Thoracic aorta (tissue), 2 donors: ENCODE data around the gene TMEM253. TPM values are rescaled to one million over a fixed set of nuclear protein-coding genes. Genes with fewer than 3 reads are reported as not detected.

ENCODE experiments used
- ATAC-seq: fragments of 150-250 bp; one replicate; pipeline ENCODE4 v1.8.0; 2017; ENCODE audit warnings: low read depth; ENCODE audit not compliant: insufficient number of reproducible peaks, low FRiP score
- DNase-seq: peaks from one replicate; pipeline ENCODE4 v3.0.0-alpha.2; 2020; ENCODE audit warnings: low spot score
- H3K27ac ChIP-seq, 2 donors: fragments of 200-600 bp; sonication (generic); 1 replicate in 1 of 2; 2 replicates in 1 of 2; pipeline ENCODE4 v1.5.1; 2016; ENCODE audit warnings: mild to moderate bottlenecking in 2 of 2, moderate library complexity in 2 of 2
- H3K27me3 ChIP-seq: fragments of 200-600 bp; sonication (generic); replicated peaks from 2 replicates; pipeline ENCODE4 v1.6.0; 2016; ENCODE audit warnings: mild to moderate bottlenecking; ENCODE audit not compliant: insufficient read depth
- H3K36me3 ChIP-seq: fragments of 200-600 bp; sonication (generic); one replicate; pipeline ENCODE4 v1.5.1; 2016
- H3K4me1 ChIP-seq, 2 donors: fragments of 200-600 bp; sonication (generic); 1 replicate in 1 of 2; 2 replicates in 1 of 2; pipeline versions ENCODE4 v1.5.1 to v1.6.0; 2016; ENCODE audit warnings: low read depth in 2 of 2, mild to moderate bottlenecking in 1 of 2; ENCODE audit not compliant: control insufficient read depth in 1 of 2
- H3K4me3 ChIP-seq: fragments of 200-600 bp; sonication (generic); 2 replicates; pipeline ENCODE4 v1.5.1; 2016; ENCODE audit warnings: mild to moderate bottlenecking
- H3K9me3 ChIP-seq: fragments of 200-600 bp; sonication (generic); 2 replicates; pipeline ENCODE4 v1.5.1; 2016
- total RNA-seq, 2 donors: library from RNA; depleted of rRNA; stranded (reverse); fragments of >200 nt; gene quantifications; one replicate each; pipeline versions ENCODE4 v1.1.0 to v1.2.3, GENCODE V29; 2016
- TF ChIP-seq, protein P1 (sequence below): fragments of 200-600 bp; sonication (generic); IDR thresholded peaks from one replicate; pipeline ENCODE4 v1.5.1; 2019; ENCODE audit warnings: antibody characterized with exemption

TMEM253 gene
- total RNA-seq, 2 donors from 2014 or later, result not detected

DNA sequence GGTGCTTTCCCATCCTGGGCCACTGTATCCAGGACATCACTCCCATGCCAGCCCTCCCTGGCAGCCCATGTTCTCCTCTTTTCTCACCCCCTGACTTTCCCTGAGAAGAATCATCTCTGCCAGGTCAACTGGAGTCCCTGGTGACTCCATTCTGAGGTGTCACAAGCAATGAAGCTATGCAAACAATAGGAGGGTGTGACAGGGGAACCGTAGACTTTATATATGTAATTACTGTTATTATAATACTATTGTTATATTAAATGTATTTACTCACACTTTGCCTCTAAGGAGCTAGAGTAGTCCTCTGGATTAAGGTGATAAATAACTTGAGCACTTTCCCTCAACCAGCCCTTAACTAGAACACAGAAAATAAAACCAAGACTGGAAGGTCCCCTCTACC is 11.6 kb upstream of the TMEM253 start:
- DNase-seq (no peak), ATAC-seq (no peak)
- TF ChIP-seq, protein P1, sequence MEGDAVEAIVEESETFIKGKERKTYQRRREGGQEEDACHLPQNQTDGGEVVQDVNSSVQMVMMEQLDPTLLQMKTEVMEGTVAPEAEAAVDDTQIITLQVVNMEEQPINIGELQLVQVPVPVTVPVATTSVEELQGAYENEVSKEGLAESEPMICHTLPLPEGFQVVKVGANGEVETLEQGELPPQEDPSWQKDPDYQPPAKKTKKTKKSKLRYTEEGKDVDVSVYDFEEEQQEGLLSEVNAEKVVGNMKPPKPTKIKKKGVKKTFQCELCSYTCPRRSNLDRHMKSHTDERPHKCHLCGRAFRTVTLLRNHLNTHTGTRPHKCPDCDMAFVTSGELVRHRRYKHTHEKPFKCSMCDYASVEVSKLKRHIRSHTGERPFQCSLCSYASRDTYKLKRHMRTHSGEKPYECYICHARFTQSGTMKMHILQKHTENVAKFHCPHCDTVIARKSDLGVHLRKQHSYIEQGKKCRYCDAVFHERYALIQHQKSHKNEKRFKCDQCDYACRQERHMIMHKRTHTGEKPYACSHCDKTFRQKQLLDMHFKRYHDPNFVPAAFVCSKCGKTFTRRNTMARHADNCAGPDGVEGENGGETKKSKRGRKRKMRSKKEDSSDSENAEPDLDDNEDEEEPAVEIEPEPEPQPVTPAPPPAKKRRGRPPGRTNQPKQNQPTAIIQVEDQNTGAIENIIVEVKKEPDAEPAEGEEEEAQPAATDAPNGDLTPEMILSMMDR, result no peak
- H3K36me3 ChIP-seq, result peaks cover 36% of the 10 kb centered on the region
- no peak overlapping the region for H3K4me3 ChIP-seq
- H3K27ac ChIP-seq, result no peak overlapping the region
- no peaks in the 10 kb centered on the region for H3K27me3 ChIP-seq
- H3K9me3 ChIP-seq, result no peaks in the 10 kb centered on the region
- peaks cover 0 to 4% of the 10 kb centered on the region in 2 donors for H3K4me1 ChIP-seq

DNA sequence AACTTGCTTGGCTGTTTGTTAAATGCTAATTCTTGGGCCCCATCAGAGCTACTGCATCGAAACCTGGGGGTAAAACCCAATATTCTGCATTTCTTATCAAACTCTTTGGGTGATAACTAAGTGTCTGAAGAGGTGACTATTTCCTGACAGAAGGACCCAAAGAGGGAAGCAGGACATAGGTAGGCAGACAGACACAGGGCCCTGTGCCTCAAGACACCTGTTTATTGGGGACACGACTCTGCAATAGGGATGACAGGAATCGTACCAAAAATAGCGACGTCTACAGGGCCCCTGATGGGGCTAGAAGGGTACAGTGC is 11.0 kb upstream of the TMEM253 start:
- Histone ChIP-seq H3K27ac (peak overlapping the region in 1 of 2 donors; percentile 20), H3K36me3 (peaks cover 31% of the 10 kb centered on the region), H3K27me3 (no peaks in the 10 kb centered on the region), H3K4me1 (peaks cover 0 to 4% of the 10 kb centered on the region in 2 donors), H3K4me3 (no peak overlapping the region), H3K9me3 (no peaks in the 10 kb centered on the region)
- ATAC-seq, result no peak
- no peak for DNase-seq
- TF ChIP-seq, protein P1, result no peak

DNA sequence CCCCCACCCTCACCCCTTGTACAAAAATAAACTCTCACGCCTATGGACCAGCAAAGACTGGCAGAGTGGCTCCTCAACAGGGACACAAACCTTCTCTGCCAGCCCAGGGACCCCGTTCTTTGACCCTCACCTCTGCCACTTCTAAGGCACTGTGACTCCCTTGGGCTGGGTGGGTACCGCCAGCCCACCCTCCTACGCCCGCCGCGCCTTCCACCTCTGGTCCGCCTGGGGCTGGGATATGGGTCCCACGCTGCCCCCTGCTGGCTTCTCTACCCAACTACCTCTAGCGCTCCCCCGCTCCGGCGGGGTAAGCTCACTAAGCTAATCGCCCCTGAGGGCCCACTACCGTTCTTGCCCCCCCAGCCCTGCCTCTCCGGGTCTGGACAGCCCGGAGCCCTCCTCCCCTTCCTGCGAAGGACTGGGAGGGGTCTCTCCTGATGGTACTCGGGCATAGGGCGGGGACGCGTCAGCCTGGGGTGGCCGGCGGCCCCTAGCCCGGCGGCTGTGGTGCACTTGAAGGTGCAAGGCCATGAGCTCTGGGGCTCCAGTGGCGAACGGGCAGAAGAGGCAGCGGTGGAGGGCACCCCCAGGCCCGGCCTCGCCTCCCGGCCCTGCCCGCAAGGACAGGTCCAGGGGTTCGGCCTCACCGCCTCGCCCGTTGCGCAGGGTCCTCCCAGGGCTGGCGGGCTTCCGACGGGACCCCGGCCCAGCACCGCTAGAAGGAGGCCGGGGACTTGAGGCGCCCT is 10.5 kb upstream of the TMEM253 start:
- no peak for ATAC-seq
- H3K27ac ChIP-seq, result peak overlapping the region in 1 of 2 donors; percentile 20

DNA sequence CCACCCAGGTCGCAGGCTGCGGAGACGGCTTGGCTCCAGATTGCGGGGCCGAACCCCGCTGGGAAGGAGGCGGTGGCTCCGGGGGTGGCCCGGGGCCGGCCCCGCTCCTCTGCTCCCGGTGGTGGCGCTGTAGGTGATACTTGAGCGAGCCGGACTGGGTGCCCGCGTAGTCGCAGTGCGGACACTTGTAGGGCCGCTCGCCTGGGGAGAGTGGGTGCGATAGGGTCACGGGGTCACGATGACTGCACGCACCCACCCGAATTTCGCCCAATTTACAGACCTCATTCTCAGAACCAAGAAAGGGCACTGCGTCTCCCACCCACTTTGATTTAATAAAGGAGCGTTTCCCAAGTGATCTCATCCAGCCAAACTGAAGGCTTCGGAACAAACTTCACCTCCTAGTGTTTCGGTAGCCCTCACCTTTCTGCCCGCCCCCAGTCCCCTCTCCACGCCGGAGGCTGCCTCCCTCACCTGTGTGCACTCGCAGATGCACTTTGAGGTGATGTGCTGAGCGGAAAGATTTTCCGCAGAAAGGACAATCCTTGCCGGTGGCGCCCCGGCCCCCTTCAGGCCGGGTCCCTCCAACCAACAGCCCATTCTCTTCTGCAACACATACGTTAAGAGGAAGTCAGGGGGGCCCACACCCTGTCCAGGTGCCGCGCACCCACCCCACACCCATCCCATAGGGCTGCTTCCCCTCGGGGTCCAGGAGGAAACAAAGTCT is 9.8 kb upstream of the TMEM253 start:
- Histone ChIP-seq H3K4me3 (no peak overlapping the region), H3K4me1 (peaks cover 0 to 4% of the 10 kb centered on the region in 2 donors), H3K9me3 (no peaks in the 10 kb centered on the region), H3K27ac (no peak overlapping the region), H3K36me3 (peaks cover 20% of the 10 kb centered on the region), H3K27me3 (no peaks in the 10 kb centered on the region)
- TF ChIP-seq, protein P1, result no peak
- ATAC-seq (no peak), DNase-seq (no peak)

More for the DNA sequence above, 10.5 kb upstream of the TMEM253 start:
- Histone ChIP-seq H3K4me3 (no peak overlapping the region), H3K27me3 (no peaks in the 10 kb centered on the region), H3K36me3 (peaks cover 25% of the 10 kb centered on the region), H3K4me1 (peaks cover 0 to 4% of the 10 kb centered on the region in 2 donors), H3K9me3 (no peaks in the 10 kb centered on the region)
- TF ChIP-seq, protein P1, result peak; percentile 46
- DNase-seq, result no peak

DNA sequence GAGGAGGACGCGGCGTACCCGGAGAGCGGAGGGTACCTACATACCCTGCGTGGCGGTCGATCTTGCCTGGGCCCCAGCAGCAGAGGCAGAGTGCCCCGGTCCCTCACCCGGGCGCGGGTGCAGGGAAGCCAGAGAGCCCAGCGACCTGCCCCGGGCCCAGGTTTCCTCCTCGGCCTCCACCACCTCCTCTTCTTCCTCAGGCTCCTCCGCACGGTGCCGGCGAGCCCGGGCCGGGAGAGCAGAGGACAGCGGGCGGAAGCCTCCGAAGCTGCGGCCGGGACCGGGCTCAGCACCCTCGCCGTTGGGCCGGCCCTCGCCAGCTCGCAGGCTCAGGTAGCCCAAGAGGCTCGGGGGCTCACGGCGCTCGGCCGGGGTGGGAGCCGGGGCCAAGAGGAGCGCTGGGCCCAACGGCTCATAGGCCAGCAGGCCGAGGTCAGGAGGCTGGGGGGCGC is 9.0 kb upstream of the TMEM253 start:
- H3K36me3 ChIP-seq, result peaks cover 20% of the 10 kb centered on the region
- TF ChIP-seq, protein P1, result no peak
- H3K27me3 ChIP-seq, result no peaks in the 10 kb centered on the region
- peaks cover 0 to 4% of the 10 kb centered on the region in 2 donors for H3K4me1 ChIP-seq
- H3K4me3 ChIP-seq, result no peak overlapping the region
- no peak for ATAC-seq
- H3K9me3 ChIP-seq, result no peaks in the 10 kb centered on the region
- no peak for DNase-seq
- no peak overlapping the region for H3K27ac ChIP-seq
